ENCODE measurements around the gene TP63. TPM values are rescaled to one million over a fixed set of nuclear protein-coding genes. Genes with fewer than 3 reads are reported as not detected.

The TP63 gene
- total RNA-seq, 1 donor, result 1.8 TPM

- no peak overlapping the region for H3K27ac ChIP-seq (ENCODE audit: low read depth, low read length)
- DNase-seq (ENCODE audit: insufficient read length, low spot score, missing footprints), result peak; percentile 15
Observed at GRCh38 chr3:189806171-189806951, 175.2 kb downstream of the TP63 start.

GRCh38 chr3:189808246-189809007 lies 177.2 kb downstream of the TP63 start:
- H3K9me3 ChIP-seq (ENCODE audit: low read depth, low read length), result no peaks in the 10 kb centered on the region
- H3K36me3 ChIP-seq (ENCODE audit: insufficient read depth, low read length), result no peaks in the 10 kb centered on the region
- H3K4me3 ChIP-seq (ENCODE audit: insufficient read depth, low read length), result no peak overlapping the region
- H4K20me1 ChIP-seq (ENCODE audit: insufficient read depth, low read length), result no peaks in the 10 kb centered on the region
- no peaks in the 10 kb centered on the region for H3K27me3 ChIP-seq (ENCODE audit: insufficient read depth, low read length)
- no peaks in the 10 kb centered on the region for H3K4me1 ChIP-seq (ENCODE audit: insufficient read depth, low read length)
- no peak overlapping the region for H3K27ac ChIP-seq (ENCODE audit: low read depth, low read length)
- TF ChIP-seq CTCF (IDR thresholded peaks at IDR 0.05; ENCODE audit: extremely low read depth, low read depth, low read length), result no peak
- no peaks in the 10 kb centered on the region for H3K79me2 ChIP-seq (ENCODE audit: insufficient read depth, low read length)
- H2AFZ ChIP-seq (ENCODE audit: low read length), result no peak overlapping the region
- DNase-seq (ENCODE audit: insufficient read length, low spot score, missing footprints), result peak; percentile 44
- no peak overlapping the region for H3K4me2 ChIP-seq (ENCODE audit: insufficient read depth, low read length)

More at GRCh38 chr3:189806171-189806951, 175.2 kb downstream of the TP63 start:
- Histone ChIP-seq H3K36me3 (ENCODE audit: insufficient read depth, low read length) (no peaks in the 10 kb centered on the region), H3K4me3 (ENCODE audit: insufficient read depth, low read length) (no peak overlapping the region), H4K20me1 (ENCODE audit: insufficient read depth, low read length) (no peaks in the 10 kb centered on the region), H3K79me2 (ENCODE audit: insufficient read depth, low read length) (no peaks in the 10 kb centered on the region), H3K4me1 (ENCODE audit: insufficient read depth, low read length) (no peaks in the 10 kb centered on the region), H3K4me2 (ENCODE audit: insufficient read depth, low read length) (no peak overlapping the region), H3K27me3 (ENCODE audit: insufficient read depth, low read length) (no peaks in the 10 kb centered on the region), H3K9me3 (ENCODE audit: low read depth, low read length) (no peaks in the 10 kb centered on the region), H2AFZ (ENCODE audit: low read length) (no peak overlapping the region)
- TF ChIP-seq CTCF (IDR thresholded peaks at IDR 0.05; ENCODE audit: extremely low read depth, low read depth, low read length), result no peak

- Histone ChIP-seq H3K36me3 (ENCODE audit: insufficient read depth, low read length) (no peaks in the 10 kb centered on the region), H3K27ac (ENCODE audit: low read depth, low read length) (no peak overlapping the region), H2AFZ (ENCODE audit: low read length) (no peak overlapping the region), H3K79me2 (ENCODE audit: insufficient read depth, low read length) (no peaks in the 10 kb centered on the region), H3K4me3 (ENCODE audit: insufficient read depth, low read length) (no peak overlapping the region), H3K4me2 (ENCODE audit: insufficient read depth, low read length) (no peak overlapping the region), H3K9me3 (ENCODE audit: low read depth, low read length) (no peaks in the 10 kb centered on the region), H3K4me1 (ENCODE audit: insufficient read depth, low read length) (no peaks in the 10 kb centered on the region), H3K27me3 (ENCODE audit: insufficient read depth, low read length) (no peaks in the 10 kb centered on the region), H4K20me1 (ENCODE audit: insufficient read depth, low read length) (no peaks in the 10 kb centered on the region)
- peak; percentile 22 for DNase-seq (ENCODE audit: insufficient read length, low spot score, missing footprints)
- no peak for TF ChIP-seq CTCF (IDR thresholded peaks at IDR 0.05; ENCODE audit: extremely low read depth, low read depth, low read length)
Observed at GRCh38 chr3:189809583-189809982, 178.4 kb downstream of the TP63 start.

Measured in osteoblast (primary cell).